Stimulated activated CD4-positive, alpha-beta T cell treated with anti-CD3 and anti-CD28 coated beads, TNF-alpha, amount 100 ng/mL, for 4 hours (primary cell): ENCODE data around the gene SNRNP70.
"Not testable (repeated sequence)": the region's sequence is repeated elsewhere in the genome, so short reads cannot be mapped to it uniquely, and the experiment has no call there.

Experiments used
- DNase-seq, 3 experiments: peaks; one replicate each; pipeline ENCODE4 v3.0.0-alpha.2; 2020; ENCODE audit warnings: low read depth in 3 of 3

Gene SNRNP70

GRCh38 chr19:49120325-49120683 is 35.1 kb downstream of the SNRNP70 start:
- DNase-seq: no peak

GRCh38 chr19:49120868-49121267 is 35.6 kb downstream of the SNRNP70 start:
- DNase-seq: no peak

GRCh38 chr19:49121841-49122240 is 36.6 kb downstream of the SNRNP70 start:
- DNase-seq: not testable (repeated sequence)

GRCh38 chr19:49123285-49123684 is 38.0 kb downstream of the SNRNP70 start:
- DNase-seq: not testable (repeated sequence)

- DNase-seq: no peak
Measured at GRCh38 chr19:49125025-49125731, 39.9 kb downstream of the SNRNP70 start.

- no peak for DNase-seq
Measured at GRCh38 chr19:49126575-49126974, 41.3 kb downstream of the SNRNP70 start.

- not testable (repeated sequence) for DNase-seq
Measured at GRCh38 chr19:49127225-49127624, 42.0 kb downstream of the SNRNP70 start.

- DNase-seq: peak; percentile 89 to 91 (median 91)
Measured at GRCh38 chr19:49127674-49128544, 42.7 kb downstream of the SNRNP70 start.

- no peak for DNase-seq
Measured at GRCh38 chr19:49128545-49129237, 43.4 kb downstream of the SNRNP70 start.

GRCh38 chr19:49129238-49129583 is 44.0 kb downstream of the SNRNP70 start:
- DNase-seq: no peak

- DNase-seq: no peak
Measured at GRCh38 chr19:49130325-49130724, 45.1 kb downstream of the SNRNP70 start.

- peak in 1 of 3 experiments; percentile 26 for DNase-seq
Measured at GRCh38 chr19:49132974-49133609, 47.8 kb downstream of the SNRNP70 start.

GRCh38 chr19:49133621-49134454 is 48.6 kb downstream of the SNRNP70 start:
- DNase-seq: peak in 2 of 3 experiments; percentile 35 to 49

GRCh38 chr19:49135686-49136085 is 50.4 kb downstream of the SNRNP70 start:
- DNase-seq: no peak

- no peak for DNase-seq
Measured at GRCh38 chr19:49136771-49137171, 51.5 kb downstream of the SNRNP70 start.

- no peak for DNase-seq
Measured at GRCh38 chr19:49140951-49141350, 55.7 kb downstream of the SNRNP70 start.

GRCh38 chr19:49141352-49141751 is 56.1 kb downstream of the SNRNP70 start:
- DNase-seq: no peak

GRCh38 chr19:49142866-49143335 is 57.6 kb downstream of the SNRNP70 start:
- DNase-seq: peak in 2 of 3 experiments; percentile 27 to 41

- peak; percentile 59 to 72 (median 61) for DNase-seq
Measured at GRCh38 chr19:49145573-49146407, 60.5 kb downstream of the SNRNP70 start.

- DNase-seq: not testable (repeated sequence)
Measured at GRCh38 chr19:49146408-49146770, 61.1 kb downstream of the SNRNP70 start.
